DMS53 treated with DMSO at 0.1 percent for 48 hours (cell line): ENCODE measurements around the gene MUC4.
A peak's percentile ranks its signal among the peaks of the same experiment; 100 is the strongest.

Experiments used
- DNase-seq: peaks from one replicate; lab custom pipeline; 2025; ENCODE audit not compliant: unreplicated experiment; lab: John Stamatoyannopoulos, UW

MUC4 gene

GRCh38 chr3:195811756-195812155, at the start of gene MUC4:
Gene MUC4, minus strand, starts transcription at chr3:195811929. Its CDS starts 112 bp downstream, at chr3:195811817.
- DNase-seq = no peak

- DNase-seq = no peak
Measured at GRCh38 chr3:195860456-195860855, 48.7 kb upstream of the MUC4 start.

- DNase-seq = no peak
Measured at GRCh38 chr3:195859846-195860411, 48.2 kb upstream of the MUC4 start.

- peak; percentile 2 for DNase-seq
Measured at GRCh38 chr3:195859061-195859845, 47.5 kb upstream of the MUC4 start.

- no peak for DNase-seq
Measured at GRCh38 chr3:195856410-195857084, 44.8 kb upstream of the MUC4 start.

- no peak for DNase-seq
Measured at GRCh38 chr3:195855471-195856409, 44.0 kb upstream of the MUC4 start.

GRCh38 chr3:195854628-195855294, 43.0 kb upstream of the MUC4 start:
- no peak for DNase-seq

GRCh38 chr3:195853996-195854395, 42.3 kb upstream of the MUC4 start:
- no peak for DNase-seq

GRCh38 chr3:195853036-195853435, 41.3 kb upstream of the MUC4 start:
- DNase-seq = no peak

GRCh38 chr3:195850857-195851543, 39.3 kb upstream of the MUC4 start:
- peak; percentile 73 for DNase-seq

GRCh38 chr3:195849322-195850074, 37.8 kb upstream of the MUC4 start:
- no peak for DNase-seq

- DNase-seq = no peak
Measured at GRCh38 chr3:195847055-195847950, 35.6 kb upstream of the MUC4 start.

GRCh38 chr3:195845483-195845882, 33.8 kb upstream of the MUC4 start:
- DNase-seq = no peak

GRCh38 chr3:195844671-195845218, 33.0 kb upstream of the MUC4 start:
- no peak for DNase-seq

GRCh38 chr3:195839260-195840010, 27.7 kb upstream of the MUC4 start:
- no peak for DNase-seq

GRCh38 chr3:195838714-195839113, 27.0 kb upstream of the MUC4 start:
- DNase-seq = no peak

- DNase-seq = no peak
Measured at GRCh38 chr3:195836476-195837135, 24.9 kb upstream of the MUC4 start.
